ENCODE measurements around the gene DCST1.

- no peak for TF ChIP-seq CTCF (conservative IDR thresholded peaks at IDR 0.05; ENCODE audit: low read depth, low read length)
- no peak for TF ChIP-seq EZH2 (IDR thresholded peaks at IDR 0.05; ENCODE audit: borderline replicate concordance, low read depth, low read length, poor library complexity, severe bottlenecking)
These were observed 26.3 kb upstream of the DCST1 start for GRCh38 chr1:155007251-155007828.
